ENCODE measurements around the gene LAMTOR2. TPM values are rescaled to one million over a fixed set of nuclear protein-coding genes. Genes with fewer than 3 reads are reported as not detected.

LAMTOR2 gene
- total RNA-seq, 8 experiments from 2014 or later, result 85.2 to 166 (median 102) TPM

GRCh38 chr1:156096640-156097391 lies 42.2 kb downstream of the LAMTOR2 start:
- Histone ChIP-seq H3K4me3 (no peak overlapping the region), H3K4me1 (replicated peaks in 1 of 2) (peaks cover 5% of the 10 kb centered on the region in 2 donors), H3K27ac (no peak overlapping the region)
- 0 to 79% (median 60%) methylated on average over 1 to 8 of the region's 14 CpGs; no CpG with 5 or more reads in 1 of the 10 experiments for WGBS, 10 experiments
- in situ Hi-C loops (cut with MboI; ENCODE audit: low pct_unique_long_range_greater_than_20kb in 2 of 9, low sequenced_read_pairs in 9 of 9, unreplicated experiment in 9 of 9), result loop anchor here in 8 of 9 experiments (5.0 to 25.0 kb wide), 5 partner anchors 35 to 140 kb away; partner anchors contain the start of genes BGLAP (in 2 of the 8), PAQR6 (in 2 of the 8) and PMF1 (in 2 of the 8)
- ATAC-seq (replicated peaks in 6 of 8), result peak; percentile 97 to 100 (median 99)

- Histone ChIP-seq H3K4me3 (no peak overlapping the region), H3K4me1 (replicated peaks in 1 of 2) (peaks cover 5 to 13% of the 10 kb centered on the region in 2 donors), H3K27ac (no peak overlapping the region)
- in situ Hi-C loops (cut with MboI; ENCODE audit: low pct_unique_long_range_greater_than_20kb in 2 of 9, low sequenced_read_pairs in 9 of 9, unreplicated experiment in 9 of 9), result loop anchor here in 8 of 9 experiments (5.0 to 25.0 kb wide), 5 partner anchors 35 to 140 kb away; partner anchors contain the start of genes BGLAP (in 2 of the 8), PAQR6 (in 2 of the 8) and PMF1 (in 2 of the 8)
- 88 to 100% (median 100%) methylated on average over 1 to 9 of the region's 9 CpGs; no CpG with 5 or more reads in 3 of the 10 experiments for WGBS, 10 experiments
- ATAC-seq (replicated peaks in 6 of 8), result no peak
Measured at GRCh38 chr1:156097499-156098178, 43.1 kb downstream of the LAMTOR2 start.

- 60 to 86% (median 75%) methylated on average over 1 to 2 of the region's 2 CpGs; no CpG with 5 or more reads in 7 of the 10 experiments for WGBS, 10 experiments
- in situ Hi-C loops (cut with MboI; ENCODE audit: low pct_unique_long_range_greater_than_20kb in 2 of 9, low sequenced_read_pairs in 9 of 9, unreplicated experiment in 9 of 9), result loop anchor here in 8 of 9 experiments (5.0 to 25.0 kb wide), 5 partner anchors 34 to 139 kb away; partner anchors contain the start of genes BGLAP (in 2 of the 8), PAQR6 (in 2 of the 8) and PMF1 (in 2 of the 8)
- H3K27ac ChIP-seq, result no peak overlapping the region
- no peak for ATAC-seq (replicated peaks in 6 of 8)
- peaks cover 9 to 25% of the 10 kb centered on the region in 2 donors for H3K4me1 ChIP-seq (replicated peaks in 1 of 2)
- no peak overlapping the region for H3K4me3 ChIP-seq
Measured at GRCh38 chr1:156098784-156099183, 44.2 kb downstream of the LAMTOR2 start.

GRCh38 chr1:156099282-156099681 lies 44.7 kb downstream of the LAMTOR2 start:
- no peak for ATAC-seq (replicated peaks in 6 of 8)
- peaks cover 14 to 30% of the 10 kb centered on the region in 2 donors for H3K4me1 ChIP-seq (replicated peaks in 1 of 2)
- H3K4me3 ChIP-seq, result no peak overlapping the region
- no peak overlapping the region for H3K27ac ChIP-seq
- WGBS, 10 experiments, result 67 to 100% (median 88%) methylated on average over 2 to 3 of the region's 3 CpGs; no CpG with 5 or more reads in 5 of the 10 experiments
- in situ Hi-C loops (cut with MboI; ENCODE audit: low pct_unique_long_range_greater_than_20kb in 2 of 9, low sequenced_read_pairs in 9 of 9, unreplicated experiment in 9 of 9), result loop anchor here in 8 of 9 experiments (5.0 to 25.0 kb wide), 5 partner anchors 33 to 138 kb away; partner anchors contain the start of genes BGLAP (in 2 of the 8), PAQR6 (in 2 of the 8) and PMF1 (in 2 of the 8)

GRCh38 chr1:156100205-156100995 lies 45.8 kb downstream of the LAMTOR2 start:
- no peak overlapping the region for H3K4me3 ChIP-seq

GRCh38 chr1:156101880-156102279 lies 47.3 kb downstream of the LAMTOR2 start:
- H3K27ac ChIP-seq, result no peak overlapping the region
- H3K4me3 ChIP-seq, result no peak overlapping the region
- 0 to 100% (median 80%) methylated on average over 1 to 5 of the region's 6 CpGs; no CpG with 5 or more reads in 3 of the 10 experiments for WGBS, 10 experiments
- in situ Hi-C loops (cut with MboI; ENCODE audit: low pct_unique_long_range_greater_than_20kb in 2 of 9, low sequenced_read_pairs in 9 of 9, unreplicated experiment in 9 of 9), result no loop called here
- peaks cover 36 to 51% of the 10 kb centered on the region in 2 donors for H3K4me1 ChIP-seq (replicated peaks in 1 of 2)
- no peak for ATAC-seq (replicated peaks in 6 of 8)

More at GRCh38 chr1:156100205-156100995, 45.8 kb downstream of the LAMTOR2 start:
- ATAC-seq (replicated peaks in 6 of 8), result no peak
- WGBS, 10 experiments, result 86 to 100% (median 93%) methylated on average over 1 to 3 of the region's 4 CpGs; no CpG with 5 or more reads in 2 of the 10 experiments
- Histone ChIP-seq H3K27ac (no peak overlapping the region), H3K4me1 (replicated peaks in 1 of 2) (peaks cover 25 to 41% of the 10 kb centered on the region in 2 donors)
- in situ Hi-C loops (cut with MboI; ENCODE audit: low pct_unique_long_range_greater_than_20kb in 2 of 9, low sequenced_read_pairs in 9 of 9, unreplicated experiment in 9 of 9), result no loop called here

- in situ Hi-C loops (cut with MboI; ENCODE audit: low pct_unique_long_range_greater_than_20kb in 2 of 9, low sequenced_read_pairs in 9 of 9, unreplicated experiment in 9 of 9), result no loop called here
- 0 to 88% (median 77%) methylated on average over 1 to 12 of the region's 16 CpGs; no CpG with 5 or more reads in 3 of the 10 experiments for WGBS, 10 experiments
- H3K4me3 ChIP-seq, result no peak overlapping the region
- ATAC-seq (replicated peaks in 6 of 8), result peak in 1 of 8 experiments; percentile 2
- peaks cover 38 to 55% of the 10 kb centered on the region in 2 donors for H3K4me1 ChIP-seq (replicated peaks in 1 of 2)
- H3K27ac ChIP-seq, result peak overlapping the region in 1 of 2 donors; percentile 59
Measured at GRCh38 chr1:156102633-156103511, 48.3 kb downstream of the LAMTOR2 start.

GRCh38 chr1:156103521-156103947 lies 49.0 kb downstream of the LAMTOR2 start:
- WGBS, 10 experiments, result 0 to 80% (median 43%) methylated on average over 1 to 2 of the region's 9 CpGs; no CpG with 5 or more reads in 6 of the 10 experiments

GRCh38 chr1:156104065-156104810 lies 49.7 kb downstream of the LAMTOR2 start:
- H3K27ac ChIP-seq, result peak overlapping the region; percentile 85 to 87
- WGBS, 10 experiments, result 0 to 83% (median 43%) methylated on average over 1 to 10 of the region's 15 CpGs; no CpG with 5 or more reads in 2 of the 10 experiments
- in situ Hi-C loops (cut with MboI; ENCODE audit: low pct_unique_long_range_greater_than_20kb in 2 of 9, low sequenced_read_pairs in 9 of 9, unreplicated experiment in 9 of 9), result no loop called here
- H3K4me1 ChIP-seq (replicated peaks in 1 of 2), result peaks cover 38 to 55% of the 10 kb centered on the region in 2 donors
- no peak overlapping the region for H3K4me3 ChIP-seq
- ATAC-seq (replicated peaks in 6 of 8), result peak; percentile 44 to 74 (median 56)

More at GRCh38 chr1:156103521-156103947, 49.0 kb downstream of the LAMTOR2 start:
- H3K27ac ChIP-seq, result peak overlapping the region in 1 of 2 donors; percentile 59
- no peak overlapping the region for H3K4me3 ChIP-seq
- in situ Hi-C loops (cut with MboI; ENCODE audit: low pct_unique_long_range_greater_than_20kb in 2 of 9, low sequenced_read_pairs in 9 of 9, unreplicated experiment in 9 of 9), result no loop called here
- peak in 3 of 8 experiments; percentile 1 to 9 (median 3) for ATAC-seq (replicated peaks in 6 of 8)
- peaks cover 38 to 55% of the 10 kb centered on the region in 2 donors for H3K4me1 ChIP-seq (replicated peaks in 1 of 2)

GRCh38 chr1:156104861-156105832 lies 50.6 kb downstream of the LAMTOR2 start:
- 17 to 87% (median 41%) methylated on average over 1 to 6 of the region's 11 CpGs; no CpG with 5 or more reads in 4 of the 10 experiments for WGBS, 10 experiments
- H3K27ac ChIP-seq, result peak overlapping the region; percentile 85 to 87
- peak overlapping the region in 3 of 5 donors; percentile 24 to 42 (median 33) for H3K4me3 ChIP-seq
- in situ Hi-C loops (cut with MboI; ENCODE audit: low pct_unique_long_range_greater_than_20kb in 2 of 9, low sequenced_read_pairs in 9 of 9, unreplicated experiment in 9 of 9), result no loop called here
- peaks cover 38 to 55% of the 10 kb centered on the region in 2 donors for H3K4me1 ChIP-seq (replicated peaks in 1 of 2)
- peak in 3 of 8 experiments; percentile 9 to 16 (median 13) for ATAC-seq (replicated peaks in 6 of 8)

Measured in motor neuron (in vitro differentiated cells).